Measurements from ENCODE around the gene MINDY4.

The MINDY4 gene

DNA sequence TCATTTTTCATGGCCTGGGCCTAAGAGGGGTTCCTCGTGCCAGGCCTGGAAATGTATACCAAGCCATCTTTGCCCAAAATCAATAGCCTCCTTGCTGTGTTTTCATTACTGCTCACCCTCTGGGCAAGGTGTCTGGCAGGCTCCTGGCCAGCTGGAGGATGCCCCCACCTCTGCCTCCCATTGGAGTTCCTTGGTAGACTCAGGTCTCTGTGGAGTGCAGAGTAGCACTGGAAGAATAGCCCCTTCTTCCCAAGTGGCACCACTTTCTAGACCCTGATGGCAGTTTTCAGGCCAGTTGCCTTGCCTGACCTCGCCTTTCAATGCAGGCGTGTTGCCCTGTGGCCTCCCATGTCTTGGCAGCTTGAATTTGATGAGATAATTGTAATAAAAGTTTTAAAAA lies 84.7 kb downstream of the MINDY4 start:
- no peak overlapping the region for H3K4me3 ChIP-seq (replicated peaks; ENCODE audit: low read depth, low read length)
- TF ChIP-seq, protein P1, sequence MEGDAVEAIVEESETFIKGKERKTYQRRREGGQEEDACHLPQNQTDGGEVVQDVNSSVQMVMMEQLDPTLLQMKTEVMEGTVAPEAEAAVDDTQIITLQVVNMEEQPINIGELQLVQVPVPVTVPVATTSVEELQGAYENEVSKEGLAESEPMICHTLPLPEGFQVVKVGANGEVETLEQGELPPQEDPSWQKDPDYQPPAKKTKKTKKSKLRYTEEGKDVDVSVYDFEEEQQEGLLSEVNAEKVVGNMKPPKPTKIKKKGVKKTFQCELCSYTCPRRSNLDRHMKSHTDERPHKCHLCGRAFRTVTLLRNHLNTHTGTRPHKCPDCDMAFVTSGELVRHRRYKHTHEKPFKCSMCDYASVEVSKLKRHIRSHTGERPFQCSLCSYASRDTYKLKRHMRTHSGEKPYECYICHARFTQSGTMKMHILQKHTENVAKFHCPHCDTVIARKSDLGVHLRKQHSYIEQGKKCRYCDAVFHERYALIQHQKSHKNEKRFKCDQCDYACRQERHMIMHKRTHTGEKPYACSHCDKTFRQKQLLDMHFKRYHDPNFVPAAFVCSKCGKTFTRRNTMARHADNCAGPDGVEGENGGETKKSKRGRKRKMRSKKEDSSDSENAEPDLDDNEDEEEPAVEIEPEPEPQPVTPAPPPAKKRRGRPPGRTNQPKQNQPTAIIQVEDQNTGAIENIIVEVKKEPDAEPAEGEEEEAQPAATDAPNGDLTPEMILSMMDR (IDR thresholded peaks at IDR 0.05; ENCODE audit: low read depth, low read length, missing control alignments) = no peak
- DNase-seq (ENCODE audit: extremely low read depth, low read depth) = no peak

- TF ChIP-seq, protein P1 (IDR thresholded peaks at IDR 0.05; ENCODE audit: low read depth, low read length, missing control alignments) = no peak
- no peak overlapping the region for H3K4me3 ChIP-seq (replicated peaks; ENCODE audit: low read depth, low read length)
- DNase-seq (ENCODE audit: extremely low read depth, low read depth) = no peak
These were observed 87.4 kb downstream of the MINDY4 start for GRCh38 chr7:30858576-30858975.

DNA sequence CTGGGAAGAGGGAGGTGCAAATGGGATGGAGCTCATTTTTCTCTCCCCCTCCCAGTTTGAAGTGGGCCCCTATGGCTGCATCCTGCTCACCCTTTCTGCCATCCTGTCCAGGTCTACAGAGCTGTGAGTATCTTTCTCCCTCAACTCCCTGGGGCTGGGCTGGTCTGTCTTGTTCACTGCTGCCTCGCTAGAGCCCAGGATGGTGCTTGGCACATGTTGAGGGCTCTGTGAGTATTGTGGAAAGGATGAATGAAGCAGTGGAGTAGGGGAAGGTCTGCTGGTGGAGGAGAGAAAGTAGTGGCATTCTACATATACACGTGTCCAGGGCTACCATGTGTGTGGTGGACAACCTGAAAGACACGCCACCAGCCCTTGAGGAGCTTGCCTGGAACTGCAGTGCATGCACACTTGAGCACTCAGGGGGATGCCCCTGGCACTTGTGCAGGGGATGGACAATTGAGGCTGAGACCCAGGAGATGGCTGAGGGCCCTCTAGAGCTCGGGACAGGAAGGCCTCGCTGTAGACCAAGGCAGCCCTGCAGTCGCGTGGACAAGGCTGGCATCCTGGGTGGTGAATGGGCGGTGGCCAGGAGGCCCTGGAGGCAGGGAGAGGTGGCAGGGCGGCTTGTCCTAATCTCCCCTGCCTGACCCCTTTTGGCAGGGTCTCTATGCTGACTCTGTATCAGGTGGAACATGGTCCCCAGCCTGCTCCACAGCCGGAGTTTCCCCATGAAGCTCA lies 88.2 kb downstream of the MINDY4 start:
- TF ChIP-seq, protein P1 (IDR thresholded peaks at IDR 0.05; ENCODE audit: low read depth, low read length, missing control alignments) = no peak
- no peak overlapping the region for H3K4me3 ChIP-seq (replicated peaks; ENCODE audit: low read depth, low read length)
- DNase-seq (ENCODE audit: extremely low read depth, low read depth) = no peak

DNA sequence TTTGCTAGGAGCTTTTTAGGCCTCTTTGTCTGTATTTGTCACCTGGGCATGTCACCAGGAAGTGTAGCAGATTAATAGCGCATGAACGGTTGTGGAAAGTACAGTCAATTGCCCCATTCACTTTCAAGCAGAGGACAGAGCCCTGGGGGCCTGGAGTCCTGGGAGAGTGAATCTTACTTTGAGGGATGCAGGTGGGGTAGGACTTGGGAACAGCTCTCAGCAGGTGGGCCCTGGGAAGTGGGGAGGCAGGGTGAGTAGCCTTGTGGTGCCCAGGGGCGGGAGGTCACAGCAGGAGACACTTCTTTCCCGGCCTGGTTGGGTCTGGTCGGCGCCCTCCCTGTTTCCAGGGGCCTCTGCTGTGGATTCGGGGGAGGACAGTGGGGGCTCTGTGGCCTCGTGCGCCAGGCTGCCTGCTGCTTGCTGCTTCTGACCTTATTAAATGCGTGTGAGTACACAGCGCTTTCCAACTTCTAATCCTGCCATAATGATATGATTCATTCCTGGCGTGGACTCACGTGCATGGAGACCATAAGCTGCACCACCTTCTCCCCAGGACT lies 88.8 kb downstream of the MINDY4 start:
- DNase-seq (ENCODE audit: extremely low read depth, low read depth) = no peak
- TF ChIP-seq, protein P1 (IDR thresholded peaks at IDR 0.05; ENCODE audit: low read depth, low read length, missing control alignments) = no peak
- no peak overlapping the region for H3K4me3 ChIP-seq (replicated peaks; ENCODE audit: low read depth, low read length)

GRCh38 chr7:30861612-30862011 lies 90.4 kb downstream of the MINDY4 start:
- H3K4me3 ChIP-seq (replicated peaks; ENCODE audit: low read depth, low read length) = no peak overlapping the region
- TF ChIP-seq, protein P1 (IDR thresholded peaks at IDR 0.05; ENCODE audit: low read depth, low read length, missing control alignments) = no peak
- no peak for DNase-seq (ENCODE audit: extremely low read depth, low read depth)

GRCh38 chr7:30862995-30863705 lies 91.9 kb downstream of the MINDY4 start:
- TF ChIP-seq, protein P1 (IDR thresholded peaks at IDR 0.05; ENCODE audit: low read depth, low read length, missing control alignments) = no peak
- no peak for DNase-seq (ENCODE audit: extremely low read depth, low read depth)
- no peak overlapping the region for H3K4me3 ChIP-seq (replicated peaks; ENCODE audit: low read depth, low read length)

Data from HFF-Myc (cell line).